Measurements from ENCODE around the gene SPRR2E.

- TF ChIP-seq CTCF (conservative IDR thresholded peaks at IDR 0.05), result no peak
- no peak for TF ChIP-seq ZFX (IDR thresholded peaks at IDR 0.05)
Observed at GRCh38 chr1:153141377-153141776, 47.1 kb upstream of the SPRR2E start.

Data from C4-2B (cell line).